PFSK-1 (cell line): Measurements from ENCODE around the gene IGSF3.

ENCODE experiments used
- FOXP2 ChIP-seq: optimal IDR thresholded peaks from 2 replicates; pipeline ENCODE3; 2011; ENCODE audit warnings: borderline replicate concordance, control low read depth, inconsistent platforms; ENCODE audit not compliant: insufficient read depth; ENCODE audit errors: extremely low read length, extremely low read depth
- POLR2AphosphoS5 ChIP-seq: IDR thresholded peaks from 2 replicates; pipeline ENCODE4 v1.6.1; 2012; ENCODE audit warnings: low read depth, mild to moderate bottlenecking, control low read depth, low read length, moderate library complexity
- REST ChIP-seq, 2 experiments: IDR thresholded peaks; 2 replicates each; pipeline versions ENCODE4 v1.6.1 to v1.8.0; 2011 to 2012; ENCODE audit warnings: low read depth in 2 of 2, low read length in 2 of 2, control low read depth in 1 of 2, inconsistent platforms in 1 of 2, mild to moderate bottlenecking in 1 of 2, moderate library complexity in 1 of 2; ENCODE audit not compliant: insufficient read depth in 1 of 2
- SIN3A ChIP-seq: IDR thresholded peaks from 2 replicates; pipeline ENCODE4 v1.6.1; 2012; ENCODE audit warnings: mild to moderate bottlenecking, low read length, moderate library complexity, borderline replicate concordance; ENCODE audit not compliant: insufficient read depth
- TAF1 ChIP-seq: IDR thresholded peaks from 2 replicates; pipeline ENCODE4 v1.6.1; 2012; ENCODE audit warnings: low read length, control low read depth, borderline replicate concordance; ENCODE audit not compliant: insufficient read depth

The IGSF3 gene

GRCh38 chr1:116677474-116678062 is 10.0 kb upstream of the IGSF3 start:
- TF ChIP-seq FOXP2 = no peak
- TF ChIP-seq TAF1 = no peak
- no peak for TF ChIP-seq POLR2AphosphoS5
- TF ChIP-seq SIN3A = no peak
- TF ChIP-seq REST (IDR thresholded peaks at IDR 0.05; ENCODE audit: insufficient read depth in 1 of 2, low read depth in 2 of 2, low read length in 2 of 2) = no peak

GRCh38 chr1:116676291-116676690 is 8.8 kb upstream of the IGSF3 start:
- TF ChIP-seq SIN3A (no peak), FOXP2 (no peak), REST (IDR thresholded peaks at IDR 0.05; ENCODE audit: insufficient read depth in 1 of 2, low read depth in 2 of 2, low read length in 2 of 2) (no peak), TAF1 (no peak), POLR2AphosphoS5 (no peak)

- TF ChIP-seq REST (IDR thresholded peaks at IDR 0.05; ENCODE audit: insufficient read depth in 1 of 2, low read depth in 2 of 2, low read length in 2 of 2) (no peak), SIN3A (no peak), TAF1 (no peak), FOXP2 (no peak), POLR2AphosphoS5 (no peak)
Observed at GRCh38 chr1:116674751-116675150, 7.2 kb upstream of the IGSF3 start.

DNA sequence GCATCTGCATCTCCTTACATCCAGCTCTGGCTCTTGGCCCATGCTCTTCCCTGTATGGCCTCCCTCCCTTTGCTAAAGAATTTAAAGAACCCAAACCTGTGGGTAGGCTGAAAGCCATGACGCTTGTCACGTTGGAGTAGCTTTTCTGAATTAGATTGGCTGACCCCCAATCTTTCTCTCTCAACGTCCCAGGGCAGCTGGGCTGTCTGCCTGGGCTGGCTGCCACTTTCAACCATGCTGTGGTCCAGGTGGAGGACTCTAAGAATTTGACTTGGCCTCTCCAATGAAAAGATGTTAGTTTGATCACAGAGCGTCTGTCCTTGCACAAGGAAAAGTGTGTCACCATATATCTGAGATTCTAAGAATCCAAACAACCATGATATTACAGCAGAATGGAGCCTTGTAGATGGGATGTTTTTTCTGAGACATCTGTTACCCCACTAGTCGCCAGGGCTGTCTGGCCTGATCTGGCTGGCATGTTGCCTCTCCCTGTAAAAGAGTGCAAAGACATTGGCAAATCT is 6.5 kb upstream of the IGSF3 start:
- TF ChIP-seq SIN3A (no peak), TAF1 (no peak), FOXP2 (no peak), POLR2AphosphoS5 (no peak), REST (IDR thresholded peaks at IDR 0.05; ENCODE audit: insufficient read depth in 1 of 2, low read depth in 2 of 2, low read length in 2 of 2) (no peak)

GRCh38 chr1:116671912-116672311 is 4.4 kb upstream of the IGSF3 start:
- TF ChIP-seq FOXP2 (no peak), TAF1 (no peak), REST (IDR thresholded peaks at IDR 0.05; ENCODE audit: insufficient read depth in 1 of 2, low read depth in 2 of 2, low read length in 2 of 2) (no peak), POLR2AphosphoS5 (no peak), SIN3A (no peak)
